Epithelial cell of proximal tubule (primary cell): ENCODE data around the gene NAV2. TPM values are rescaled to one million over a fixed set of nuclear protein-coding genes. Genes with fewer than 3 reads are reported as not detected.

Experiments used
- DNase-seq: peaks from one replicate; pipeline ENCODE4 v3.0.0-alpha.2; 2011; ENCODE audit warnings: low read depth
- H3K4me3 ChIP-seq: 2 replicates; pipeline ENCODE4 v1.5.1; 2011; ENCODE audit warnings: low read depth, mild to moderate bottlenecking, low read length
- CTCF ChIP-seq: conservative IDR thresholded peaks from 2 replicates; pipeline ENCODE4 v1.5.1; 2012; ENCODE audit warnings: low read depth, mild to moderate bottlenecking, low read length
- total RNA-seq: library from RNA; depleted of rRNA; stranded (reverse); fragments of >200 nt; gene quantifications from 2 replicates; pipeline ENCODE4 v1.2.3, GENCODE V29; 2015

NAV2 gene
- total RNA-seq, 1 donor from 2014 or later, result 19.0 TPM

- TF ChIP-seq CTCF, result no peak
Measured at GRCh38 chr11:19756675-19757475, 44.2 kb downstream of the NAV2 start.

DNA sequence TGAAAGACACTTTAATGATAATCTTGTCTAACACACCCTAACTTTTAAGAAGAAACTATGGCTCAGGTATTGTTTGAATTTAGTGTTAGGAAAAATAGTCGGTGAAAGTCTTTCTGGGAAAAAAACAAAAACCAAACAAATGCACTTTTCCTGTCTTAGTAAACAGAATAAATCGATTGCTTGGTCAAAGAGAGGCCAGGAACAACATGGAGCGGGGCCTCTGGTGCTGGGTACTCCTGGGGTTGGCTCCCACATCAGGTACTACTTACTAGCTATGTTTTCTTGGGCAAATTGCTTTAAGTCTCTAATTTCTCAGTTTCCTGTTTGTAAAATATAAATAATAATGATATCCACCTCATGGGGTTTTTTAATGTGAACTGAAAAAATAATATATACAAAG lies 46.8 kb downstream of the NAV2 start:
- no peak for TF ChIP-seq CTCF
- H3K4me3 ChIP-seq, result no peak overlapping the region
- DNase-seq, result no peak

More at GRCh38 chr11:19756675-19757475, 44.2 kb downstream of the NAV2 start:
- DNase-seq, result no peak
- H3K4me3 ChIP-seq, result no peak overlapping the region

- no peak for DNase-seq
- no peak for TF ChIP-seq CTCF
Measured at GRCh38 chr11:19762266-19762665, 49.6 kb downstream of the NAV2 start.

DNA sequence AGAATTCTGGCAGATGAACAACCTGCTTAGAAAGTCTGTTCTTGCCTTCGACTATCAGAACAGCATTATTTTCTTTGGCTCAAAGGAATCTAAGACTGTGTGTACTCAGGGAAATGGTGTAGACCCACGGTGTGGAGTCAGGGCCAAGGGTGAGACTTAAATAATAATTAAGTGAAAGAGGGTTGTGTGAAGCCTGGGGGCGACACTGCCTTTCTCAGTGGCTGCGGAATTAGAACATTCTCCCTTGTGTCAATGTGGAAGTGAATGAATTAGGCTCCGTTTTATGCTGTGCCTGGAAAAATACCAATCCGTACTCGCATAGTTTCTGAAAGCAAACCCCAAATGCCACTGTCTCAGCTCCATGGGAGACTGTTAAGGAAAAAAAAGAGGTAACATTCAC lies 50.7 kb downstream of the NAV2 start:
- no peak for TF ChIP-seq CTCF
- no peak for DNase-seq
- H3K4me3 ChIP-seq, result no peak overlapping the region

More at GRCh38 chr11:19762266-19762665, 49.6 kb downstream of the NAV2 start:
- H3K4me3 ChIP-seq, result no peak overlapping the region

DNA sequence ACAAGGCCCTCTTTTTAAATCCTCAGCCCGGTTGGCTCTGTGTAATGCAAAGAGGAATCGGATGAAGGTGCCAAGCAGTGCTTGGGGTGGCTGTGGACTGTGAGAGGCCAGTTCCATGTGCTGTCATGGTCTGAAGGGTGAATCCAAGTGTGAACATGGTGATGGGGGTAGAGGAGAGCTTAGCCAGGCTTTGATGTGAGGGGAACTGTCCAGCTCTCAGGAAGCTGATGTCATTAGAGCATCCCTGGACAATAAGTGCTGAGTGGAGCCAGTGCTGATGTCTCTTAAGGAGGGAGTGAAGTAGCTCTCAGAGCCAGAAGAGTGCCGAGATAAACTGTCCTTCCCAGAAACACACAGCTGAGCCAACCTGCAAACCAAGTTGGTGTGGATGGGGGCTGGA lies 53.6 kb downstream of the NAV2 start:
- no peak for TF ChIP-seq CTCF
- no peak overlapping the region for H3K4me3 ChIP-seq
- no peak for DNase-seq

GRCh38 chr11:19766810-19767209 lies 54.2 kb downstream of the NAV2 start:
- TF ChIP-seq CTCF, result no peak
- DNase-seq, result no peak
- H3K4me3 ChIP-seq, result no peak overlapping the region

GRCh38 chr11:19767627-19768151 lies 55.1 kb downstream of the NAV2 start:
- no peak for TF ChIP-seq CTCF
- H3K4me3 ChIP-seq, result no peak overlapping the region
- no peak for DNase-seq
